ENCODE results near the gene REST.
"Not testable (repeated sequence)": the region's sequence is repeated elsewhere in the genome, so short reads cannot be mapped to it uniquely, and the experiment has no call there.

REST gene

GRCh38 chr4:56897842-56898241 is 9.9 kb upstream of the REST start:
- H3K4me3 Mint-ChIP-seq; H3K9me3 Mint-ChIP-seq; DNase-seq; H3K27me3 Mint-ChIP-seq; H3K36me3 Mint-ChIP-seq; H3K27ac Mint-ChIP-seq; H3K4me1 Mint-ChIP-seq; ATAC-seq (replicated peaks): not testable (repeated sequence)

GRCh38 chr4:56900186-56900585 is 7.5 kb upstream of the REST start:
- H3K4me1 Mint-ChIP-seq; H3K27me3 Mint-ChIP-seq; H3K4me3 Mint-ChIP-seq; ATAC-seq (replicated peaks); H3K9me3 Mint-ChIP-seq; H3K27ac Mint-ChIP-seq; H3K36me3 Mint-ChIP-seq; DNase-seq: not testable (repeated sequence)

- H3K4me1 Mint-ChIP-seq: peaks cover 6 to 9% of the 10 kb centered on the region in 2 donors
- H3K27ac Mint-ChIP-seq: no peak overlapping the region
- no peaks in the 10 kb centered on the region for H3K9me3 Mint-ChIP-seq
- DNase-seq (no peak), ATAC-seq (replicated peaks) (no peak)
- no peak overlapping the region for H3K4me3 Mint-ChIP-seq
- no peaks in the 10 kb centered on the region for H3K36me3 Mint-ChIP-seq
- no peaks in the 10 kb centered on the region for H3K27me3 Mint-ChIP-seq
Observed at GRCh38 chr4:56902703-56903102, 5.0 kb upstream of the REST start.

GRCh38 chr4:56905796-56906195 is 1.9 kb upstream of the REST start:
- H3K27ac Mint-ChIP-seq: no peak overlapping the region
- H3K9me3 Mint-ChIP-seq: no peaks in the 10 kb centered on the region
- DNase-seq (no peak), ATAC-seq (replicated peaks) (no peak)
- H3K27me3 Mint-ChIP-seq: no peaks in the 10 kb centered on the region
- H3K4me3 Mint-ChIP-seq: no peak overlapping the region
- peaks cover 3 to 4% of the 10 kb centered on the region in 2 donors for H3K36me3 Mint-ChIP-seq
- peaks cover 13 to 21% of the 10 kb centered on the region in 2 donors for H3K4me1 Mint-ChIP-seq

GRCh38 chr4:56906489-56907393 is 959 bp upstream of the REST start:
- H3K27ac Mint-ChIP-seq: peak overlapping the region; percentile 65

GRCh38 chr4:56908206-56909085 is 746 bp downstream of the REST start:
- no peaks in the 10 kb centered on the region for H3K9me3 Mint-ChIP-seq
- peak; percentile 70 to 73 for ATAC-seq (replicated peaks)
- H3K4me3 Mint-ChIP-seq: peak overlapping the region; percentile 99
- H3K4me1 Mint-ChIP-seq: peaks cover 22 to 34% of the 10 kb centered on the region in 2 donors
- peak overlapping the region; percentile 98 for H3K27ac Mint-ChIP-seq
- H3K27me3 Mint-ChIP-seq: no peaks in the 10 kb centered on the region
- DNase-seq: peak; percentile 68
- peaks cover 7 to 8% of the 10 kb centered on the region in 2 donors for H3K36me3 Mint-ChIP-seq

More at GRCh38 chr4:56906489-56907393, 959 bp upstream of the REST start:
- peaks cover 20 to 30% of the 10 kb centered on the region in 2 donors for H3K4me1 Mint-ChIP-seq
- peaks cover 7 to 8% of the 10 kb centered on the region in 2 donors for H3K36me3 Mint-ChIP-seq
- no peaks in the 10 kb centered on the region for H3K9me3 Mint-ChIP-seq
- DNase-seq (no peak), ATAC-seq (replicated peaks) (no peak)
- no peaks in the 10 kb centered on the region for H3K27me3 Mint-ChIP-seq
- peak overlapping the region; percentile 88 to 90 for H3K4me3 Mint-ChIP-seq

- H3K9me3 Mint-ChIP-seq: no peaks in the 10 kb centered on the region
- H3K4me1 Mint-ChIP-seq: peaks cover 23 to 42% of the 10 kb centered on the region in 2 donors
- H3K4me3 Mint-ChIP-seq: peak overlapping the region; percentile 99
- no peaks in the 10 kb centered on the region for H3K27me3 Mint-ChIP-seq
- no peak for DNase-seq
- peaks cover 7 to 8% of the 10 kb centered on the region in 2 donors for H3K36me3 Mint-ChIP-seq
- peak; percentile 56 for ATAC-seq (replicated peaks)
- peak overlapping the region; percentile 98 for H3K27ac Mint-ChIP-seq
Observed at GRCh38 chr4:56909086-56909894, 1.6 kb downstream of the REST start.

- Mint-ChIP-seq H3K4me1 (peaks cover 23 to 42% of the 10 kb centered on the region in 2 donors), H3K27ac (peak overlapping the region; percentile 98), H3K36me3 (peaks cover 7 to 8% of the 10 kb centered on the region in 2 donors), H3K9me3 (no peaks in the 10 kb centered on the region), H3K27me3 (no peaks in the 10 kb centered on the region), H3K4me3 (peak overlapping the region; percentile 99)
- ATAC-seq (replicated peaks) (no peak), DNase-seq (no peak)
Observed at GRCh38 chr4:56910172-56910967, 2.7 kb downstream of the REST start.

GRCh38 chr4:56914336-56914735 is 6.6 kb downstream of the REST start:
- DNase-seq: no peak
- Mint-ChIP-seq H3K9me3 (no peaks in the 10 kb centered on the region), H3K27ac (no peak overlapping the region), H3K4me1 (peaks cover 27 to 53% of the 10 kb centered on the region in 2 donors), H3K27me3 (no peaks in the 10 kb centered on the region), H3K4me3 (peak overlapping the region in 1 of 2 donors; percentile 37), H3K36me3 (peaks cover 8 to 13% of the 10 kb centered on the region in 2 donors)
- peak; percentile 59 to 68 for ATAC-seq (replicated peaks)

- Mint-ChIP-seq H3K36me3 (peaks cover 9 to 14% of the 10 kb centered on the region in 2 donors), H3K4me1 (peaks cover 26 to 49% of the 10 kb centered on the region in 2 donors)
- not testable (repeated sequence) for DNase-seq; ATAC-seq (replicated peaks); H3K27ac Mint-ChIP-seq; H3K4me3 Mint-ChIP-seq; H3K27me3 Mint-ChIP-seq; H3K9me3 Mint-ChIP-seq
Observed at GRCh38 chr4:56914977-56915376, 7.3 kb downstream of the REST start.

GRCh38 chr4:56927196-56927595 is 19.5 kb downstream of the REST start:
- no peak for DNase-seq
- Mint-ChIP-seq H3K27me3 (no peaks in the 10 kb centered on the region), H3K4me1 (peaks cover 13 to 16% of the 10 kb centered on the region in 2 donors), H3K36me3 (peaks cover 26 to 36% of the 10 kb centered on the region in 2 donors), H3K4me3 (no peak overlapping the region), H3K9me3 (no peaks in the 10 kb centered on the region), H3K27ac (no peak overlapping the region)
- no peak for ATAC-seq (replicated peaks)

- Mint-ChIP-seq H3K27me3 (no peaks in the 10 kb centered on the region), H3K27ac (no peak overlapping the region), H3K4me3 (no peak overlapping the region), H3K36me3 (peaks cover 22 to 36% of the 10 kb centered on the region in 2 donors), H3K9me3 (no peaks in the 10 kb centered on the region), H3K4me1 (peaks cover 13 to 16% of the 10 kb centered on the region in 2 donors)
- ATAC-seq (replicated peaks): no peak
- DNase-seq: no peak
Observed at GRCh38 chr4:56930638-56931037, 22.9 kb downstream of the REST start.

- Mint-ChIP-seq H3K9me3 (no peaks in the 10 kb centered on the region), H3K27me3 (no peaks in the 10 kb centered on the region), H3K4me1 (peaks cover 13 to 16% of the 10 kb centered on the region in 2 donors), H3K36me3 (peaks cover 25 to 34% of the 10 kb centered on the region in 2 donors), H3K27ac (peak overlapping the region; percentile 25), H3K4me3 (no peak overlapping the region)
- peak in 1 of 2 donors; percentile 50 for ATAC-seq (replicated peaks)
- DNase-seq: no peak
Observed at GRCh38 chr4:56931924-56932323, 24.2 kb downstream of the REST start.
